WERI-Rb-1 (cell line): ENCODE data around the gene DYSF.

Experiments used
- DNase-seq: peaks from one replicate; pipeline ENCODE4 v3.0.0-alpha.2; 2020
- H3K27ac ChIP-seq: fragments of 250-450 bp; sonication (Bioruptor Pico); 2 replicates; pipeline ENCODE4 v1.5.1; 2020; ENCODE audit warnings: mild to moderate bottlenecking, moderate library complexity
- H3K27me3 ChIP-seq: fragments of 250-450 bp; sonication (Bioruptor Pico); 2 replicates; pipeline ENCODE4 v1.5.1; 2021; ENCODE audit warnings: mild to moderate bottlenecking, low read depth, moderate library complexity; ENCODE audit not compliant: insufficient read depth, severe bottlenecking
- H3K36me3 ChIP-seq: fragments of 250-450 bp; sonication (Bioruptor Pico); 2 replicates; pipeline ENCODE4 v1.5.1; 2020; ENCODE audit warnings: mild to moderate bottlenecking, moderate library complexity
- H3K4me3 ChIP-seq: 2 replicates; pipeline ENCODE4 v1.5.1; 2011; ENCODE audit warnings: low read depth, mild to moderate bottlenecking, control low read depth, low read length
- H3K9me3 ChIP-seq: fragments of 250-450 bp; sonication (Bioruptor Pico); 2 replicates; pipeline ENCODE4 v1.5.1; 2021; ENCODE audit warnings: mild to moderate bottlenecking, moderate library complexity; ENCODE audit not compliant: severe bottlenecking
- CTCF ChIP-seq: IDR thresholded peaks from 2 replicates; pipeline ENCODE4 v1.5.1; 2011; ENCODE audit warnings: low read depth, mild to moderate bottlenecking, control low read depth, inconsistent platforms, low read length

The DYSF gene

GRCh38 chr2:71575966-71576365 lies 122.6 kb downstream of the DYSF start:
- no peaks in the 10 kb centered on the region for H3K36me3 ChIP-seq
- H3K27me3 ChIP-seq, result no peaks in the 10 kb centered on the region
- no peak overlapping the region for H3K27ac ChIP-seq
- no peak for DNase-seq
- H3K4me3 ChIP-seq, result no peak overlapping the region
- H3K9me3 ChIP-seq, result no peaks in the 10 kb centered on the region
- TF ChIP-seq CTCF, result no peak

DNA sequence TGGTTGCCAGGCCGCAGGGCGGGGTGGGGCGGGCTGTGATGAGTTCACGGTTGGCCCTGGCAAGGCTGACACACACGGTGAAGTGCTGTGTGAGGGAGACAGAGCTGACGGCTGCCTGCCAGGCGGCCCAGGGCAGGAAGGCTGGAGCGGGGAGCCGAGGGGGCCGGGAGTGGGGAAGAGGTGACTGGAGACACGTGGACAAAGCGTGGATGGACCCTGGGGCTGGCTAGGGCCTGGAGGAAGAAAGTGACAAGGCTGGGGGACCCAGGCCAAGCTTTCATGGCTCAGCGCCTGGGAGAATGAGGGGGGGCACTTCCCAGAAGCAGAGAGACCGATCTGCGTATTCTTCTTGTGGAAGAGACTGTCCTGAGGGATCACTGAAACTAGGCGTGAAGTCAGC lies 123.2 kb downstream of the DYSF start:
- no peak overlapping the region for H3K4me3 ChIP-seq
- H3K27ac ChIP-seq, result no peak overlapping the region
- H3K36me3 ChIP-seq, result no peaks in the 10 kb centered on the region
- H3K27me3 ChIP-seq, result no peaks in the 10 kb centered on the region
- H3K9me3 ChIP-seq, result no peaks in the 10 kb centered on the region
- DNase-seq, result no peak
- TF ChIP-seq CTCF, result no peak

DNA sequence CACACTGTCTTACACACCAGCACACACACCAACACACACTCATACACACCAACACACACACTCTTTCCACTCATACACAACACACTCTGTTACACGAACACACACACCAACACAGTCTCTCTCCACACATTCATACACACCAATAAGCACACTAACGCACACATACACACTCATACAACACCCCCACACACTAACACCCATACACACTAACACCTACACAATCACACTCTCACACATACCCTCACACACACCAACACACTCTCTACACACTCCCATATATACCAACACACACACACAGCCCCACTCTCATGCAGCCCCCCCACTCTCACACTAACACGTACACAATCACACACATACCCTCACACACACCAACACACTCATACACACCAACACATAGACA lies 123.8 kb downstream of the DYSF start:
- no peak overlapping the region for H3K4me3 ChIP-seq
- DNase-seq, result no peak
- H3K27ac ChIP-seq, result no peak overlapping the region
- H3K27me3 ChIP-seq, result no peaks in the 10 kb centered on the region
- TF ChIP-seq CTCF, result no peak
- H3K36me3 ChIP-seq, result no peaks in the 10 kb centered on the region
- H3K9me3 ChIP-seq, result no peaks in the 10 kb centered on the region

GRCh38 chr2:71578767-71579342 lies 125.5 kb downstream of the DYSF start:
- no peak overlapping the region for H3K27ac ChIP-seq
- H3K9me3 ChIP-seq, result no peaks in the 10 kb centered on the region
- DNase-seq, result no peak
- H3K4me3 ChIP-seq, result no peak overlapping the region
- no peaks in the 10 kb centered on the region for H3K36me3 ChIP-seq
- no peak for TF ChIP-seq CTCF
- H3K27me3 ChIP-seq, result no peaks in the 10 kb centered on the region

GRCh38 chr2:71581026-71581425 lies 127.7 kb downstream of the DYSF start:
- TF ChIP-seq CTCF, result no peak
- Histone ChIP-seq H3K4me3 (no peak overlapping the region), H3K27ac (no peak overlapping the region), H3K27me3 (no peaks in the 10 kb centered on the region), H3K9me3 (no peaks in the 10 kb centered on the region), H3K36me3 (no peaks in the 10 kb centered on the region)
- no peak for DNase-seq

DNA sequence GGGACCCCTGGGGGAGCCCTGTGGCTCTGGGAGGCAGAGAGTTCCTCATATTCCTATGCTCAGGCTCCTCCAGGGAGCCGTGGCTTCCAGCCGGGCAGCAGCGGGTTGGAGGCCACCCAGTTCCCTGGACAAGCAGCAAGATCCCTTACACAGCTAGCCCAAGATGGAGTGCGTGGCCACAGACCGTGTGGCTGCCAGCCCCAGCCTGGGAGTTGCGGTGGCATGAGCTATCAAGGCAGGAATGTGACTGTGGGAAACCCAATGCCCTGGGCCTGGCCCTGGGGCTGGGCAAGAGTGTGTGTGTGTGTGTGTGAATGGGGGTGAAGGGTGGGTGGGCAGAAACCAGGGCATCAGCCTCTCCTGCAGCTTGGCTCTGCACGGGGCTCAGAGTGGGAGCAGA lies 130.5 kb downstream of the DYSF start:
- no peak for DNase-seq
- H3K27ac ChIP-seq, result no peak overlapping the region
- no peaks in the 10 kb centered on the region for H3K27me3 ChIP-seq
- no peaks in the 10 kb centered on the region for H3K9me3 ChIP-seq
- no peak overlapping the region for H3K4me3 ChIP-seq
- H3K36me3 ChIP-seq, result no peaks in the 10 kb centered on the region
- no peak for TF ChIP-seq CTCF
